HG03378 (cell line): ENCODE data around the gene ATAT1.
"Not testable (repeated sequence)": the region's sequence is repeated elsewhere in the genome, so short reads cannot be mapped to it uniquely, and the experiment has no call there.

ENCODE experiments used
- ATAC-seq: cut with Tn5 transposase; IDR thresholded peaks from one replicate; pipeline ENCODE4 v1.9.1; 2021; ENCODE audit warnings: mild to moderate bottlenecking, moderate library complexity; ENCODE audit not compliant: unreplicated experiment

Gene ATAT1

DNA sequence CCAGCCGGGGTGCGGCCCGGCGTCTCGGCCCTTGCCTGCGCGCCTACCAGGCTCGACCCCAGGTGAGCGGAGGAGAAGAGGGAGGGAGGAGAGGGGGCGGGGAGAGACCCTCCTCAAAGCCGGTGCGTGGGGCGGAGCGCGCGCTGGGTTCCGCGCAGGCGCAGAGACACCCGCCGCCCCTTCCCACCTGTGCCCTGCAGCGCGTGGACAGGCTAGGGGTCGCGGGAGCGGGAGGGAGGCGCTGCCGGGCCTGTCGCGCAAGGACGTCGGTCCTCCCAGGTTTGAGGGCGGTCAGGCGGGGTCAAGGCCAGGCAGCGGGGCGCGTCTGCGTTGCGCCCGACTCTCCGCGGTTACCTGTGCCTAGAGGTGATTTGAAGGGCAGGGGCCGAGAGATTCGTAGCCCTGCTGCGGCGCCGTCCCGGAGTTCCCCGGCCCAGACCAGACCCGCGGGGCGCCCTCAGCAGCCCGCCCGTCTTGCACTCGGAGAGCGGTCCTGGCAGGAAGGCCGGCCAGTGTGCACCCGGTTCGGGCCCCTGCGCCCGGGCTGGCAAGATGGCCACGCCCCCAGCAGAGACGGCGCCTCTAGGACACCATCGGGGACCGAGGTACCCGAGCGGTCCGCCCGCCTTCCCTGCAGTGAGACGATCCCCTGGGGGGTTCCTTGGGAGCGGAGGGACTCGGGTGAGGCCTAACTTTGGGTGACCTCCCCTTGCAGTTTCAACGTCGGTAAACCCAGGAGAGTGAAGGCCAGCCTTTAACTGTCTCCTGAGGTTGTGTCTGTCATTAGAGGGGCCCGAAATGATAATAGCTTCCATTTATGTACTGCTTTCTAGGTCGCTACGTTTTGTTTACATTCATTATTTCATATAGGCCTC lies 20.8 kb downstream of the ATAT1 start:
- ATAC-seq, result no peak

DNA sequence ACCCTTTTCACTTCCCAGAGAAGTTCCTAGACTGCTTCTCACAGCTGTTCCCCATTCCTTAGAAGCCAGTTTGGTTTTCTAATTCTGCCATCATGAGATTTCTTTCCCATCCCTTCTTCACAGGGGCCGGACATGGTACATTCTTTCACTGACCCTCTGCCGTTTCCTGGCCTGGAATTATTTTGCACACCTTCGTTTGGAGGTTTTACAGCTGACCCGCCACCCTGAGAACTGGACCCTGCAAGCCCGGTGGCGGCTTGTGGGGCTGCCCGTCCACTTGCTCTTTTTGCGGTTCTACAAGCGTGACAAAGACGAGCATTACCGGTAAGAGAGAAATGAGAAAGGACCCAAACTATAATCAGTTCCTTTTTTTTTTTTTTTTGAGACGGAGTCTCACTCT lies 24.5 kb downstream of the ATAT1 start:
- no peak for ATAC-seq

DNA sequence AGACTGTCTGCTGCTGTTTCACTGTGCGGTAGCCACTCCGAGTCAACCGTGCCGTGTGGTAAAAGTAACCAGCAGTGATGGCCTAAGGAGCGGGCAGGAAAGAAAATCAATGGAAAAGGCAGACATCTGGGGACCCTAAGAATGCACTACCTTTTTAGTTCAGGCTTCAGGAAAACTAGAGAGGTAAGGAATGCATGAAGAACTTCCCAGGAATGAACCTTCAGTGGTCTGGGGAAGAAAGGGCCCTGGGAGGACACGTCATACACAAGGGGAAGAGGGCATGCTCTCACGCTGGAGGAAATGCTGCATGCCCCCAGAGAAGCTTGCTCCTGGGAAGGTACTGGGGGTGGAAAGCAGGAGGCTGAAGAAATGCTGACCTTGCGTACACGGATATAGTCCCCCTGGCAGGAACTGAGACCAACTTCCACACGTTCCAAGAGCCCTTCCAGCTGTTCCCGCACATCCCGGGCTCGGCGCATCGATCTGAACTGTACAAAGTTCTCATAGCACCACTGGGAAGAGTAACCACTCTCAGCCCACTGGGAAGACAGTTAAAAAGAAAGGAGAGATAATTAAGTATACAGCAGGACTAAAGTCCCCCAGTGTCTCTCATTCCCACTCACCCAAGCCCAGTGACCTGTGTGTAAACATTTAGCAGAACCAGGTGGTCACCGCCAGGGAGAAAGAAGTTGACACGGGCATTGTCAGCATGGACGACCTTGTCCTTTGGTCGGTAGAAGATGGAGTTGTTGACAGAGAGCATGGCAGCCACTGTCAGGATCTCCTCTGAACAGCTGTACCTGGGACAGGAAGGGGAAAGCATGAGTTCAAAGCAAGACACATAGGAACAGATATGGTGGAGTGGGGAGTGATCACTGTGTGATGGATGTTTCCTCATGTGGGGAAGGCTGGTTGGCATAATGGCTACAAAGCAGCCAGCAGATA lies 28.4 kb downstream of the ATAT1 start:
- ATAC-seq, result no peak

DNA sequence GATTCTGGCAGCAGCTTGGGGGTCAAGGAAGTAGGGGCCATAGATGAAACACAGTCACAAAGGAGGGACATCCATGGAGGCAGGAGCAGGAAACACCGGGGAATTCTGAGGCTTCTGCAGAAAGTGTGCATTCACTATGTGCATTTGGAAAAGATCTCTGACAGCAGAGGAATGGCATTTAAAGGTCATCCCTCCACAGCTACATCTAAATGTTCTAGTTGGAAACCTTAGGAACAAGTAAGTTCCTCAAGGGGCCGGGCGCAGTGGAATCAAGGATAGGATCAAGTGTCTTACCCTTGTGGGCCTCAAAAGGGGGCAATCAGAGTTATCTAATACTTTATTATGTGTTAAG lies 29.0 kb downstream of the ATAT1 start:
- ATAC-seq, result no peak

DNA sequence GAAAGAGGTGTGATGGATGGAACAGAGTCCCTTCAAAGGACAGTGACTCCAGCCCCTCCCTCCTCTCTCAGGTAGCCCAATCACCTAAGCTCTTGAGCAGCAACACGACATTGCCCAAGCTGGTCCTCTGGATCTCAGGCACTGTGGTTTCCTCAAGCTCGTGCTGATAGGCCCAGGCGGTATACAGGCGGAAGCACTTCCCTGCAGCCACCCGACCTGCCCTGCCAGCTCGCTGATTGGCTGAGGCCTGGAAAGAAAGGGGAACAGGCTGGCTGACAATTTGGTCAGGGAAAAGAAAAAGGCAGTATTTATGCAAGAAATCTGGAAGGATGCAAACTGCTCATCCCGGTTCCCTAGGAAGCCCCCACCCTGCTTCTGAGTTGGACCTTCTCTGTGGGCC lies 29.8 kb downstream of the ATAT1 start:
- no peak for ATAC-seq

DNA sequence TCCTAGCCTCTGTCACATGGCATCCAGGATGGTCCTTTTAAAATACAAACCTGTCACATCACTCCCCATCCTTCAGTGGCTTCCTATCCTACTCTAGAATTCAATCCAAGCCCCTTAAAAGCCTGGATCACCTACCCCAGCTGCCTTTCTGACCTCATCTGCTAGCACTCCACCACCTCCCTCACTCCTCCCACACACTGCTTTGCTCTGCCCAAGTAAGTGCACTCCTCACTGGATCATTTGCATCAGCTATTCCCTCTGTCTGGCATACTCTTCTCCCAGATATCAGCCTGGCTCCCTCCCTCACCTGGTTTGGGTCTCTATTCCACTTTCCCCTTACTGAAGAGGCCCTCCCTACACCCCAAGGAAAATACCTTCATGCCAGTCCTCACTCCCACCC lies 30.8 kb downstream of the ATAT1 start:
- ATAC-seq, result no peak

DNA sequence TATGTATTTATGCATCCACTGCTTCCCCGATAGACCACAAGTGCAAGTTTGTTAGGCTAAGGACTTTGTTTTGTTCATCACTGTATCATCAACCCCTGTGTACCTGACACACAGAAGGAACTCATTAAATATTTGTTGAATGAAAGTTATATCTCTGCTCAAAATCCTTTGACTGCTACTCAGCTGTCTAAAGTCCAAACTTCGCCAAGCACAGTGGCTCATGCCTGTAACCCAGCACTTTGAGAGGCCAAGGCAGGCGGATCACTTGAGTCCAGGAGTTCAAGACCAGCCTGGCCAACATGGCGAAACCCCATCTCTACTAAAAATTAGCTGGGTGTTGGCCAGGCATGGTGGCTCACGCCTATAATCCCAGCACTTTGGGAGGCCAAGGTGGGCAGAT lies 31.2 kb downstream of the ATAT1 start:
- not testable (repeated sequence) for ATAC-seq

DNA sequence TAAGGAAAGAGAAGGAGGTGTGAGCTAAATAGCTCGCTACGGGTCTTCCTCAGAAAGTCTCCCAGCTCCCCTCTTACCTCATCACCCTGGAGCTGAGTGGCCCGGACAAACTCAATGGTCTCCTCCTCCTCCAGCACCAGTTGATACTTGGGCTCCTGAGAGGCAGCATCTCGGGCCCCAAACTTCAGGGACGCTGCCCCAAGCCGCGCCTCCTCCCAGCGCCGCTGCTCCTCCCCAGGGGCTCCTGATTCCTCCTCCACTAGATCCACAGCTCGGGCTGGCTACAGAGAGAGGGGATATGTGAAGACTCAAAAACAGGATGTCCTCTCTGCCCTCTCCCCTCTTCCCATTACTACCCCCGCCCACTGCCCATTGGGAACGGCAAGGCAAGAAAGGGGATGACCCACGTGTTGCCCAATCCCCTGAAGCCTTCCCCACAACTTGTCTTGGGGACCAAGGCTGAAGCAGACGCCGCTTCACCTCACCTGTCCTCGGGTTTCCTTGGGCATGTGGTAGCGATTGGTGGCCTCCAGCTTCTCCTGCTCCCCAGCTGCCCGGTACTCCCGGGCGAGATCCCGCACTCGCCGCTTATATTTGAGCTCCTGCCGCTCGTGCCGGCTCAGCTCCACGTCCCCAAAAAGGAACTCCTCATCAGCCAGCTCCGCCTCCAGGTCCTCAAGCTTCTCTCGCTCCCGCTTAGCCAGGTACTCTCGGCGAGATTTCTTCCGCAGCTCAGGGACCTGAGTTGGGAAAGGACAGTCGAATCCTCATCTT lies 38.5 kb downstream of the ATAT1 start:
- no peak for ATAC-seq

DNA sequence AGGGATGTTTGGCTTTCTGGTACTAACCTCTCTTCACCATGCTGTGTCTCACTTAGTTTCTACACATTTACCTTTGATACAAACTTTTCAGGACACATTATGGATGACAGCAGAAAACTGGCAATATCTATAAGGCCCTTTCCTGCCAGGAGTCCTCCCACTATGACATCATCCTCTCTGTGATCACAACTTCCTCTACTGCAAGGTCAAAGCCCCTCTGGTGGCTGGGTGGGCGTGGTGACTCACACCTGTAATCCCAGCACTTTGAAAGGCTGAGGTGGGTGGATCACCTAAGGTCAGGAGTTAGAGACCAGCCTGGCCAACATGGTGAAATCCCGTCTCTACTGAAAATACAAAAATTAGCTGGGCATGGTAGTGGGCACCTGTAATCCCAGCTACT lies 39.6 kb downstream of the ATAT1 start:
- ATAC-seq, result not testable (repeated sequence)

DNA sequence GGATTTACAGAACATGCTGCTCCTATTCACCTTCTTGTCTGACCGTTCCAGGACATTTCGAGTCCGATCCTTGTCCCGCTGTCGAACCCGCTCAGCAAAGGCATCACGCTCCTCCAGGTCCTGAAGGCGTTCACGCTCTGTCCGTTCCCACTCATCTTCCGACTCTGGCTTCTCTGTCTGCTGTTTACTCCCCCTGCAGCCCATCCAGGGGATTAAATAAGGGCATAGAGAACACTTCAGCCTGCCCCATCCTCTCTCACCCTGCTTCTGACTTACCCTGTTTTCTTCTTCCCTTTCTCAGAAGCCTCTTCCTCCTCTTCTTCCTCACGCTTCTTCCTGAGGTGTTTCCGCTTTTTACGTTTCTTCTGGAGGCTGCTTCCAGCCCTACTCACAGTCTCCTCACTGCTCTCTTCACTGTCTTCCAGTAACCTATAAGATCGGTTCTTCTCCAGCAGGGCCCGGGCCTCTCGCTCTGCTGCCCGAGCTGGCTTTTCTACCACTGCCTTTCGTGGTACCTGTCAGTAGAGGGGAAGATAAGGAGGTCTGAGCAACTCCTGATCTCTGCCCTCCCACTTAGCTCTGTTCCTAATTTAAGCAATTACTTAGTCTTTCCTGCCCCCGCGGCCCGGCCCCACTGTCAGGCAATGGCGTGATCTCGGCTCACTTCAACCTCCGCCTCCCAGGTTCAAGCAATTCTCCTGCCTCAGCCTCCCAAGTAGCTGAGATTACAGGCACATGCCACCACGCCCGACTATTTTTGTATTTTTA lies 44.3 kb downstream of the ATAT1 start:
- no peak for ATAC-seq

DNA sequence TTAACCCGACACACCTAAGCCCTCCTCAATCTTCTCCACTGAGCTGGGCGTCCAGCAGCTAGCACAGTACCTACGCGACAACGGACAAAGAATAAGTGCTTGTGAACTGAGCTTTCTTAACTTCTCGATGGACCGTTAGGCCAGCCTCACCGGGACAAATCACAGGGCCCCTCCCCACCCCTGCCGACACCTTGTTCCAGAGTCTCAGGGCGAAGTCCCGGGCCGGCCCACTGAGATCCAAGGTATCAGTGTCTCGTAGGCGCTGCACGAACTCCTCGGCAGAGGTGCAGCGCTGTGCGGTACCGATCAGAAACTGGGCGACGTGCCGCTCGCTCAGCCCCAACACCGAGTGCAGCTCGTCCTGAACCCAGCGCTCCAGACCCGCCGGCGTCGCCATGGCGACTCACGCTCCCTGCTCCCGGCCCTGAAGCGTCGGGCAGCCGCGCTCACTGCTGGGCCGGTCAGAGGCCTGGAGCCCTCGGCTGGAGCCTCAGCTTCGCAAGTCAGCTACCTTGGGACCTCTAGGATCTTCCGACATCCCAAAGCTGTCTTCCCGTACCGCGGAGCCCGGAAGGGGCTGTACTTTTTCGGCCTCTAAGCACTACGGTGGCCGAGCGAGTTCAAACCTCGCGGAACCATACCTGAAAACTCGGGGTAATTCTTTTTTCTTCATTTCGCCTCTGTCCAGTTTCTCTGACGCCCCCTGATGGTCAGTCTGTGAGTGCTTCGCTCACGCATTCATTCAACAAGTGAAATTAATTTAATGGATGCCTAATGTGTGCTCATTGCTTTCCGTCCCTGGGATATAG lies 46.0 kb downstream of the ATAT1 start, which contains the start of gene DHX16:
TSS of gene DHX16 (minus strand) at position 562 of the 809 bp plus-strand sequence. CDS start at position 397, 165 bp downstream.
- ATAC-seq, result peak; percentile 80

DNA sequence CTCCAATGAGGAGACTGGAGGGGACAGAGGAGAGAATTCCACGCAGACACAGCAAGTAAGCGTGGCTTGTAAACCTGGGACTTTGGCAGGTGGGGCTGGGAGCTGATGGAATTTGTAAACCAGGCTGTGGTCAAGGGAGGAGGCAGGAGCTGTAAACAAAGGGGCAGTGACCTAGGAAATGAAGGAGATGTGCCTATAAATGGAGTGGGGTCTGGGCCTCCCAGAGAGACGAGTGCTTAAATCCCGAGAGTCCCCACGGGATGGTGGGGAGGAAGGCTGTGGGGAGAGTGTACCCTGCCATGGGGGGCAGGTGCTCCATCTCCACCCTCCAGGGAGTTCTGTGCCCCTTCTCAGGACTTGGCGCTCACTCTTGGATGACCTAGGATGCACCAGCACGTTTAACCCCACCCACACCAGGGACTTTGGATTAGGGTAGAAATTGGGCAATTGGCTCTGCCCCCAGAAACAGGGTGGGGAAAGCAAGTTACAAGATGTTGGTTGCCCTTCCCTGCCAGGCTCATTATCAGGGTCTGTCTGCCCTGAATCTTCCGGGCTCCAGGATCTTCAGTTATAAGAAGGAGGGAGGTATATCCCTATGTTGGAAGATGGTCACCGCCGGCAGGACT lies 50.1 kb downstream of the ATAT1 start:
- ATAC-seq, result no peak

DNA sequence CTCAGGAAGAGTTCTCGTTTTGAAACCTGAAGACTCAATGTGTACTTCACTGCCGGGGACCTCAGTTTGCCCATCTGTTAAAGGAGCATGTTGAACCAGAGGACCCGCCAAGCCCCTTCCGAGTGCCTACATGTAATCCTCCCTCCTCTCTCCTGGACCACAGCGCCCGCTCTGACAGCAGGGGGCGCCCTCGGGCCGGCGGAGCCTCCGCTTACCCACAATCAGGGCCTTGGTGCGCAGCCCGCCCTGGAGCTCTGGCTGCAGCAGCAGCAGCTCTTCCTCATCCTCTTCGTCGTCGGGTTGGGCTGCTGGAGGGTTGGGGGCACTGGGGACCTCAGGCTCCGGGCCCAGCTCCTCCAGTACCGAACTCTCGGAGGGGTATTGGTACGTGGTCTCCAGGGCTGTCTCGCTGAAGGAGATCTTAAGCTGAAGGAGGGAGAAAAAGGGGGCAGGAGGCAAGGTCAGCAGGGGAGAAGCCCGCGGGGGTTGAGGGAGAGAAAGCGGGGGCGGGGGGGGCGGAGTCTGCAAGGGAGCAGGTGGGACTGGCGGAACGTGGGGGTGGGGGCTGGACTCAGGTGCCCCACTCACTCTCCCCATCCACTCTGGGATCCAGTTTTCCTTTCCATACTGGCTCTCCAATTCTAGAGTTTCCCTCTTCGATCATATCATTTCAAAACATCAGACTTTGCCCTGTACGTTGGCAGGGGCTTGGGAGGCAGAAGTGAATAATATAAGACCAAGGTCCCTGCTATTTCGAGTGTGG lies 52.5 kb downstream of the ATAT1 start:
- ATAC-seq, result no peak

DNA sequence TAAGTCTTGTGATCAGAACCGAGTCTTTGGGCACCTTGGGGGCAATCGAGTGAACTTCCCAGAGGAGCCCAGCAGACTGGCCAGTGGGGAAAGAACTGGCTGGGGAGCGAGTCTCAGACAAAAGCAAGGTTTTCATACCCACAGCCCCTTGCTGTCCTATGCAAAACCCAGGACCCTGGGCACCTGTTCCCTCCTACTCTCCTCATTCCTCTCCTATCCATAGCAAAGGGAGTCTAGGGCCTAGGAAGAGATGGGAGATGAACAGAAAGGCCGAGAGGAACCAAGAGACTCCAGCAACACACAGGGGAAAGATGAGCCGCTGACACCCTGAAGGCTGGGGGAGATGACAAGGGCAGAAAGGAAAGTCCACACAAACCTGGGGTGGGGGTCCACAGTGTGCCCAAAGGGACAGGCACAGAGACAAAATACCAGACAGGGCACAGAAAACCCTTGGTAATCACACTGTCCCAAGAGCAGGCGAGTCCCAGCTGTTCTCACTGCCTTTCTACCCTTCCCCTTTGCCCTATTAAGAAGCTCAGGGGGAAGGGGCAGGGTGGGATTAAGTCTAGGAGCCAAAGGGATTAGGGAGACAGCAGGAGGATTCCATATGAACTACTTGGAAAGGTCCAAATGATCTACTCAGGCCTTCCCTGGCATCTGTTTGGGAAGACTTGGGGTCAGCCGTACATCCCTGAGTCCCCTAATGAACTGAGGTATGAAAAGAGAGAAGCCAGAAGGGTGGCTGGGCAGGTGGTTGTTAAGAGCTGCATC lies 53.3 kb downstream of the ATAT1 start:
- ATAC-seq, result no peak

DNA sequence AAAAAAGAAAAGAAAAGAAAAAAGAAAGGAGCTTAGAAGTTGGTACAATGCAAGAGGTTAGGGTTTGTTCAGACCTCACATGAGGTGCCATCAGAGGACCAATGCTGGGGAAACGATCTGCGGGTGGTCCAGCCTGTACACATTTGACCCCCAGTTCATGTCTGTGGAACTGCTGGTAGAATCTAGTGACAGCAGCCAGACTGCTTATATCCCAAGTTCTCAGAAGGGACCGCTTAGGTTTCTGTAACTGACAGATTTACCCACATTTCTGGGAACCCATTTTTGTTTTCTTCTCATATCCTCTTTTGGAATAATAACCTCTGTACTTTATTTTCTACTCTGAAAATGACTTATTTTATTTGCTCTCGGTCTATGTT lies 55.1 kb downstream of the ATAT1 start:
- ATAC-seq, result no peak

DNA sequence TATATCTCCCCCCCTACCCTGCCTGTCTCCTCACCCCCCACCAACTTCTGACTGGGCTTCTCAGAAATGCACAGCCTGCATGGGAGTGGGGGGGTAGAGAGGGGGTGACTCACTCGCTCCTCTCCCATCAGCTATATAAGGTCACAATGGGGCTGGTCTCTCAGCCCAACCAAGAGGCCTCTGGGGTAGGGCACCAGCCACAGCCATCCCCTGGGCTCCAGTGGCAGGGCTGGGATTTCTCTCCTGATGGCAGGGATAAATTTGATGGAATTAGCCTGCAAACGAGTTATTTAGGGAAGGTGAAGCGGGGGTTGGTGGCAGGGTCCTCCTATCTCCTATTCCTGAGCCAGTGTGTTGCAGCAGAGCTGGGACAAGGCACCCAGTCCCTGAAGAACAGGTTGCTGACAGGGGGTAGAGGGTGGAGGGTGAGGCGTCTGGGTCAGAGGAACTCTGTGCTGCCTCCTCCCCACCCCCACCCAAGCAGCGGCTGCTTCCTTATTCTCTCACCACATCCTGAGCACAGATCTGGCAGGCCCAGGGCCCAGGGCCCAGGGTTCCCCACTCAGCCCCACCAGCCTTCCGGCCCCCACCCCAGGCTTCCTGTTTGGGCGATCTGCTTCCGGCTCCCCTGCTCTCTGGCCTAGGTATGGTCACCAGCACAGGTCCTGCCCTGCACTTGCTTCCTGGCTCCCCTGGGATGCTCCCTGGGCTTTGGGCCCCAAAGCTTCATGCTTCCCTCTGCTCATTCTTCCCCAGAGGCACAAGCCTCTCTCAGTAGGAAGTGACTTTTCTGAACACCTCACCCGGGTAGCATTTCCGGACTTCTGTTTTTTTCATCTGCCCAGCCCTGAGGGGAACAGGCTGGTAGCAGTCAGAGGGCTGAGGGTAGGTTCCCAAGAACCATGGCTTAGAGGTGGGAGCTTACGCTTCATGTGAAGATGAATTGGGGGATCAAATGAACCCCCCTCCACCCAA lies 55.8 kb downstream of the ATAT1 start:
- peak; percentile 38 for ATAC-seq
